HuH-7.5 (cell line): ENCODE measurements around the gene ANO4.
"Not testable (repeated sequence)": the region's sequence is repeated elsewhere in the genome, so short reads cannot be mapped to it uniquely, and the experiment has no call there.

ENCODE experiments used
- DNase-seq: peaks from one replicate; pipeline ENCODE4 v3.0.0; 2011; ENCODE audit warnings: low spot score

Gene ANO4

GRCh38 chr12:101097829-101098580 is 303.4 kb downstream of the ANO4 start:
- no peak for DNase-seq

GRCh38 chr12:101107032-101107763 is 312.6 kb downstream of the ANO4 start:
- DNase-seq: no peak

- DNase-seq: no peak
Observed at GRCh38 chr12:101108130-101108529, 313.6 kb downstream of the ANO4 start.

- no peak for DNase-seq
Observed at GRCh38 chr12:101110866-101111265, 316.3 kb downstream of the ANO4 start.

- DNase-seq: no peak
Observed at GRCh38 chr12:101111441-101111840, 316.9 kb downstream of the ANO4 start.

- DNase-seq: no peak
Observed at GRCh38 chr12:101115326-101115725, 320.8 kb downstream of the ANO4 start.

- no peak for DNase-seq
Observed at GRCh38 chr12:101116911-101117310, 322.3 kb downstream of the ANO4 start.

- no peak for DNase-seq
Observed at GRCh38 chr12:101117842-101118241, 323.3 kb downstream of the ANO4 start.

- DNase-seq: no peak
Observed at GRCh38 chr12:101127521-101128219, 333.1 kb downstream of the ANO4 start.

GRCh38 chr12:101145777-101146431 is 351.3 kb downstream of the ANO4 start:
- not testable (repeated sequence) for DNase-seq

- DNase-seq: no peak
Observed at GRCh38 chr12:101165319-101165718, 370.7 kb downstream of the ANO4 start.

- no peak for DNase-seq
Observed at GRCh38 chr12:101166866-101167265, 372.3 kb downstream of the ANO4 start.

- no peak for DNase-seq
Observed at GRCh38 chr12:101168001-101168400, 373.4 kb downstream of the ANO4 start.

GRCh38 chr12:101172316-101172715 is 377.7 kb downstream of the ANO4 start:
- no peak for DNase-seq

- no peak for DNase-seq
Observed at GRCh38 chr12:101173197-101173749, 378.7 kb downstream of the ANO4 start.

GRCh38 chr12:101174541-101174940 is 380.0 kb downstream of the ANO4 start:
- DNase-seq: no peak
